WTC11 (cell line): ENCODE measurements around the gene CD40. TPM values are rescaled to one million over a fixed set of nuclear protein-coding genes. Genes with fewer than 3 reads are reported as not detected.

Source experiments
- ATAC-seq: fragments of 200-7000 bp; cut with Tn5 transposase; 2 replicates; pipeline ENCODE4 v1.10.0; 2021; ENCODE audit warnings: mild to moderate bottlenecking, moderate library complexity
- CTCF ChIA-PET: fragments of 300-600 bp; sonication (Branson Sonifier 250); formaldehyde crosslinking; loops from one replicate; lab custom pipeline; 2021; ENCODE audit warnings: antibody characterized with exemption; lab: Charles Lee
- POLR2A ChIA-PET: fragments of 350-600 bp; sonication (Branson Sonifier 250); formaldehyde crosslinking; loops from one replicate; lab custom pipeline; 2021; ENCODE audit warnings: antibody characterized with exemption; lab: Charles Lee
- DNase-seq: peaks from one replicate; pipeline ENCODE4 v3.0.0; 2021; ENCODE audit warnings: low spot score
- H3K27ac Mint-ChIP-seq: 2 replicates; pipeline ENCODE4 v1.8.0; 2021; ENCODE audit warnings: mixed read lengths
- H3K27me3 Mint-ChIP-seq: 2 replicates; pipeline ENCODE4 v1.8.0; 2021; ENCODE audit warnings: low read depth, mild to moderate bottlenecking, moderate library complexity, mixed read lengths
- H3K36me3 Mint-ChIP-seq: 2 replicates; pipeline ENCODE4 v1.8.0; 2021; ENCODE audit warnings: mixed read lengths
- H3K4me1 Mint-ChIP-seq: 2 replicates; pipeline ENCODE4 v1.8.0; 2022; ENCODE audit warnings: mixed read lengths
- H3K4me3 Mint-ChIP-seq: 2 replicates; pipeline ENCODE4 v1.8.0; 2021; ENCODE audit warnings: mild to moderate bottlenecking, moderate library complexity, mixed read lengths
- H3K9me3 Mint-ChIP-seq: 2 replicates; pipeline ENCODE4 v1.8.0; 2021; ENCODE audit warnings: mixed read lengths
- GTF2I ChIP-seq: fragments of 250-450 bp; sonication (Bioruptor Pico); conservative IDR thresholded peaks from 2 replicates; pipeline ENCODE4 v1.4.0; 2021; ENCODE audit warnings: mild to moderate bottlenecking
- KAT7 ChIP-seq: sonication (generic); formaldehyde crosslinking; IDR thresholded peaks from 2 replicates; pipeline ENCODE4 v1.8.1; 2023; ENCODE audit warnings: missing genetic modification reagents, mild to moderate bottlenecking, borderline replicate concordance
- NR2C2 ChIP-seq: sonication (generic); formaldehyde crosslinking; IDR thresholded peaks from 2 replicates; pipeline ENCODE4 v1.8.0; 2022; ENCODE audit warnings: mild to moderate bottlenecking, missing genetic modification reagents
- NR3C1 ChIP-seq: sonication (generic); formaldehyde crosslinking; conservative IDR thresholded peaks from 2 replicates; pipeline ENCODE4 v1.8.1; 2023; ENCODE audit warnings: low read depth, mild to moderate bottlenecking, missing genetic modification reagents
- RELA ChIP-seq: sonication (generic); formaldehyde crosslinking; IDR thresholded peaks from 2 replicates; pipeline ENCODE4 v1.8.1; 2022; ENCODE audit warnings: missing genetic modification reagents, mild to moderate bottlenecking, borderline replicate concordance
- SP1 ChIP-seq: sonication (generic); formaldehyde crosslinking; conservative IDR thresholded peaks from 2 replicates; pipeline ENCODE4 v1.8.1; 2022; ENCODE audit warnings: missing genetic modification reagents
- TEAD4 ChIP-seq: sonication (generic); formaldehyde crosslinking; IDR thresholded peaks from 2 replicates; pipeline ENCODE4 v1.8.0; 2022; ENCODE audit warnings: mild to moderate bottlenecking, missing genetic modification reagents
- TP53 ChIP-seq: sonication (generic); formaldehyde crosslinking; IDR thresholded peaks from 2 replicates; pipeline ENCODE4 v1.8.1; 2023; ENCODE audit warnings: mild to moderate bottlenecking, missing genetic modification reagents
- ZNF121 ChIP-seq: sonication (generic); formaldehyde crosslinking; IDR thresholded peaks from 2 replicates; pipeline ENCODE4 v1.8.0; 2023; ENCODE audit warnings: missing genetic modification reagents
- ZNF232 ChIP-seq: sonication (generic); formaldehyde crosslinking; IDR thresholded peaks from 2 replicates; pipeline ENCODE4 v1.8.0; 2022; ENCODE audit warnings: mild to moderate bottlenecking, missing genetic modification reagents
- ZNF263 ChIP-seq: sonication (generic); formaldehyde crosslinking; IDR thresholded peaks from 2 replicates; pipeline ENCODE4 v1.8.1; 2022; ENCODE audit warnings: low read depth, mild to moderate bottlenecking, moderate library complexity, missing genetic modification reagents
- ZNF396 ChIP-seq: fragments of 250-450 bp; sonication (Bioruptor Pico); IDR thresholded peaks from 2 replicates; pipeline ENCODE4 v1.8.0; 2021; ENCODE audit warnings: mild to moderate bottlenecking, moderate library complexity, borderline replicate concordance
- total RNA-seq: library from RNA; stranded (reverse); gene quantifications from 3 replicates; pipeline ENCODE4 v1.2.3, GENCODE V29; 2021
- TF ChIP-seq, protein P1 (sequence below): sonication (generic); formaldehyde crosslinking; IDR thresholded peaks from 2 replicates; pipeline ENCODE4 v1.8.1; 2022; ENCODE audit warnings: mild to moderate bottlenecking, missing genetic modification reagents, moderate library complexity, borderline replicate concordance
- TF ChIP-seq, protein P2 (sequence below): sonication (generic); formaldehyde crosslinking; IDR thresholded peaks from 2 replicates; pipeline ENCODE4 v1.8.1; 2022; ENCODE audit warnings: mild to moderate bottlenecking, moderate library complexity, missing genetic modification reagents
- TF ChIP-seq, protein P3 (sequence below): fragments of 250-450 bp; sonication (Bioruptor Pico); IDR thresholded peaks from 2 replicates; pipeline ENCODE4 v1.9.0; 2021; ENCODE audit warnings: mild to moderate bottlenecking
- TF ChIP-seq, protein P4 (sequence below): sonication (generic); formaldehyde crosslinking; IDR thresholded peaks from 2 replicates; pipeline ENCODE4 v1.8.0; 2023; ENCODE audit warnings: missing genetic modification reagents
- TF ChIP-seq, protein P5 (sequence below): fragments of 250-450 bp; sonication (Bioruptor Pico); IDR thresholded peaks from 2 replicates; pipeline ENCODE4 v1.9.0; 2021; ENCODE audit warnings: moderate library complexity, mild to moderate bottlenecking, inconsistent platforms, borderline replicate concordance
- TF ChIP-seq, protein P6 (sequence below): sonication (generic); formaldehyde crosslinking; IDR thresholded peaks from 2 replicates; pipeline ENCODE4 v1.8.1; 2022; ENCODE audit warnings: low read depth, missing genetic modification reagents, borderline replicate concordance
- TF ChIP-seq, protein P7 (sequence below): sonication (generic); formaldehyde crosslinking; IDR thresholded peaks from 2 replicates; pipeline ENCODE4 v1.8.1; 2023; ENCODE audit warnings: mild to moderate bottlenecking, missing genetic modification reagents
- TF ChIP-seq, protein P8 (sequence below): sonication (generic); formaldehyde crosslinking; IDR thresholded peaks from 2 replicates; pipeline ENCODE4 v1.8.1; 2023; ENCODE audit warnings: mild to moderate bottlenecking, moderate library complexity, missing genetic modification reagents
- TF ChIP-seq, protein P9 (sequence below): fragments of 250-450 bp; sonication (Bioruptor Pico); IDR thresholded peaks from 2 replicates; pipeline ENCODE4 v2.1.2; 2022; ENCODE audit warnings: mild to moderate bottlenecking, moderate library complexity

Gene CD40
- total RNA-seq, 1 experiment from 2014 or later: 14.8 TPM

DNA sequence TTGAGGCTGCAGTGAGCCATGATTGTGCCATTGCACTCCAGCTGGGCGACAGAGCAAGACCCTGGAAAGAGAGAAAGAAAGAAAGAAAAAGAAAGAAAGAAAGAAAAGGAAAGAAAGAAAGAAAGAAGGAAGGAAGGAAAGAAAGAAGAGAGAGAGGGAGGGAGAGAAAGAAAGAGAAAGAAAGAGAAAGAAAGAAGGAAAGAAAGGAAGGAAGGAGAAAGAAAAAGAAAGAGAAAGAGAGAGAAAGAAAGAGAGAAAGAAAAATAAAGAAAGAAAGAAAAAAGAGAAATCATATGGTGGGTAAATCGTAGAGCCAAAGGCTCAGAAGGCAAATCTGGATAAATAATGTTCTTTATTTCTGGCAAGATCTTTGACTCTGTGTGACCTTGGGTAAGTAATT is 53.4 kb downstream of the CD40 start:
- TF ChIP-seq ZNF121 (CRISPR knock-in tag) (no peak), ZNF396 (CRISPR knock-in tag) (no peak), GTF2I (CRISPR knock-in tag) (no peak)
- TF ChIP-seq, protein P1, sequence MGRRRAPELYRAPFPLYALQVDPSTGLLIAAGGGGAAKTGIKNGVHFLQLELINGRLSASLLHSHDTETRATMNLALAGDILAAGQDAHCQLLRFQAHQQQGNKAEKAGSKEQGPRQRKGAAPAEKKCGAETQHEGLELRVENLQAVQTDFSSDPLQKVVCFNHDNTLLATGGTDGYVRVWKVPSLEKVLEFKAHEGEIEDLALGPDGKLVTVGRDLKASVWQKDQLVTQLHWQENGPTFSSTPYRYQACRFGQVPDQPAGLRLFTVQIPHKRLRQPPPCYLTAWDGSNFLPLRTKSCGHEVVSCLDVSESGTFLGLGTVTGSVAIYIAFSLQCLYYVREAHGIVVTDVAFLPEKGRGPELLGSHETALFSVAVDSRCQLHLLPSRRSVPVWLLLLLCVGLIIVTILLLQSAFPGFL: no peak
- POLR2A ChIA-PET: no interaction called here
- Mint-ChIP-seq H3K4me1 (no peaks in the 10 kb centered on the region), H3K36me3 (no peaks in the 10 kb centered on the region), H3K27ac (no peak overlapping the region), H3K9me3 (no peaks in the 10 kb centered on the region), H3K4me3 (no peak overlapping the region), H3K27me3 (peaks cover 58% of the 10 kb centered on the region)
- CTCF ChIA-PET: interaction anchor here (0.8 to 6.9 kb wide), 3 partner anchors 11 to 177 kb away, joined by 3 to 72 read pairs (median 23); no protein-coding TSS in a partner anchor
- ATAC-seq (no peak), DNase-seq (no peak)

DNA sequence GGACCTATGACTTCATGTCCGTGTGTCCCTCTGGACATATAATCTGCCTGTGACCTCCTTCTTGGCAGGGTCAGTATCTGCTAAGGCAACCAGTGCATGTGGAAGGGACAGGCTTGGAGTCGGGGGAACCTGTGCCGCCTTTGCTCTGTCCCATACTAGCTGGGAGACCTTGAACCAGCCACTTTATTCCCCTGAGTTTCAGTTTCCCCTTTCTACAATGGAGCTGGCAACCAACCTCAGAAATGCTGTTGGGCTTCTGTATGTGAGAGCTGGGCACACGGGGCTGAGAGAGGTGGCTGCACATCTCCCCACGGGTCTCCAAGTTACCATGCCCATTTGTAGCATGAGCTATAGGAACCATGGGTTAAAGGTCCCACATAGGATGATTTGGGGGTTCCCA is 53.8 kb downstream of the CD40 start:
- TF ChIP-seq ZNF263 (CRISPR knock-in tag): no peak
- TF ChIP-seq NR3C1 (CRISPR knock-in tag): no peak
- TF ChIP-seq NR2C2 (CRISPR knock-in tag): no peak
- TF ChIP-seq, protein P2, sequence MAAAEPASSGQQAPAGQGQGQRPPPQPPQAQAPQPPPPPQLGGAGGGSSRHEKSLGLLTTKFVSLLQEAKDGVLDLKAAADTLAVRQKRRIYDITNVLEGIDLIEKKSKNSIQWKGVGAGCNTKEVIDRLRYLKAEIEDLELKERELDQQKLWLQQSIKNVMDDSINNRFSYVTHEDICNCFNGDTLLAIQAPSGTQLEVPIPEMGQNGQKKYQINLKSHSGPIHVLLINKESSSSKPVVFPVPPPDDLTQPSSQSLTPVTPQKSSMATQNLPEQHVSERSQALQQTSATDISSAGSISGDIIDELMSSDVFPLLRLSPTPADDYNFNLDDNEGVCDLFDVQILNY: no peak
- TF ChIP-seq, protein P3, sequence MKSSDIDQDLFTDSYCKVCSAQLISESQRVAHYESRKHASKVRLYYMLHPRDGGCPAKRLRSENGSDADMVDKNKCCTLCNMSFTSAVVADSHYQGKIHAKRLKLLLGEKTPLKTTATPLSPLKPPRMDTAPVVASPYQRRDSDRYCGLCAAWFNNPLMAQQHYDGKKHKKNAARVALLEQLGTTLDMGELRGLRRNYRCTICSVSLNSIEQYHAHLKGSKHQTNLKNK (CRISPR knock-in tag): no peak
- no peak for TF ChIP-seq TP53 (CRISPR knock-in tag)
- TF ChIP-seq SP1 (CRISPR knock-in tag): no peak
- no peak for TF ChIP-seq ZNF232 (CRISPR knock-in tag)
- TF ChIP-seq, protein P4, sequence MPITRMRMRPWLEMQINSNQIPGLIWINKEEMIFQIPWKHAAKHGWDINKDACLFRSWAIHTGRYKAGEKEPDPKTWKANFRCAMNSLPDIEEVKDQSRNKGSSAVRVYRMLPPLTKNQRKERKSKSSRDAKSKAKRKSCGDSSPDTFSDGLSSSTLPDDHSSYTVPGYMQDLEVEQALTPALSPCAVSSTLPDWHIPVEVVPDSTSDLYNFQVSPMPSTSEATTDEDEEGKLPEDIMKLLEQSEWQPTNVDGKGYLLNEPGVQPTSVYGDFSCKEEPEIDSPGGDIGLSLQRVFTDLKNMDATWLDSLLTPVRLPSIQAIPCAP (CRISPR knock-in tag): no peak
- TF ChIP-seq, protein P5, sequence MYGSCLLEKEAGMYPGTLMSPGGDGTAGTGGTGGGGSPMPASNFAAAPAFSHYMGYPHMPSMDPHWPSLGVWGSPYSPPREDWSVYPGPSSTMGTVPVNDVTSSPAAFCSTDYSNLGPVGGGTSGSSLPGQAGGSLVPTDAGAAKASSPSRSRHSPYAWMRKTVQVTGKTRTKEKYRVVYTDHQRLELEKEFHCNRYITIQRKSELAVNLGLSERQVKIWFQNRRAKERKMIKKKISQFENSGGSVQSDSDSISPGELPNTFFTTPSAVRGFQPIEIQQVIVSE (CRISPR knock-in tag): no peak
- TF ChIP-seq, protein P6, sequence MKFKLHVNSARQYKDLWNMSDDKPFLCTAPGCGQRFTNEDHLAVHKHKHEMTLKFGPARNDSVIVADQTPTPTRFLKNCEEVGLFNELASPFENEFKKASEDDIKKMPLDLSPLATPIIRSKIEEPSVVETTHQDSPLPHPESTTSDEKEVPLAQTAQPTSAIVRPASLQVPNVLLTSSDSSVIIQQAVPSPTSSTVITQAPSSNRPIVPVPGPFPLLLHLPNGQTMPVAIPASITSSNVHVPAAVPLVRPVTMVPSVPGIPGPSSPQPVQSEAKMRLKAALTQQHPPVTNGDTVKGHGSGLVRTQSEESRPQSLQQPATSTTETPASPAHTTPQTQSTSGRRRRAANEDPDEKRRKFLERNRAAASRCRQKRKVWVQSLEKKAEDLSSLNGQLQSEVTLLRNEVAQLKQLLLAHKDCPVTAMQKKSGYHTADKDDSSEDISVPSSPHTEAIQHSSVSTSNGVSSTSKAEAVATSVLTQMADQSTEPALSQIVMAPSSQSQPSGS (CRISPR knock-in tag): no peak
- no peak for TF ChIP-seq RELA
- TF ChIP-seq, protein P7, sequence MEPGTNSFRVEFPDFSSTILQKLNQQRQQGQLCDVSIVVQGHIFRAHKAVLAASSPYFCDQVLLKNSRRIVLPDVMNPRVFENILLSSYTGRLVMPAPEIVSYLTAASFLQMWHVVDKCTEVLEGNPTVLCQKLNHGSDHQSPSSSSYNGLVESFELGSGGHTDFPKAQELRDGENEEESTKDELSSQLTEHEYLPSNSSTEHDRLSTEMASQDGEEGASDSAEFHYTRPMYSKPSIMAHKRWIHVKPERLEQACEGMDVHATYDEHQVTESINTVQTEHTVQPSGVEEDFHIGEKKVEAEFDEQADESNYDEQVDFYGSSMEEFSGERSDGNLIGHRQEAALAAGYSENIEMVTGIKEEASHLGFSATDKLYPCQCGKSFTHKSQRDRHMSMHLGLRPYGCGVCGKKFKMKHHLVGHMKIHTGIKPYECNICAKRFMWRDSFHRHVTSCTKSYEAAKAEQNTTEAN: no peak
- TF ChIP-seq KAT7 (CRISPR knock-in tag): no peak
- TF ChIP-seq, protein P8, sequence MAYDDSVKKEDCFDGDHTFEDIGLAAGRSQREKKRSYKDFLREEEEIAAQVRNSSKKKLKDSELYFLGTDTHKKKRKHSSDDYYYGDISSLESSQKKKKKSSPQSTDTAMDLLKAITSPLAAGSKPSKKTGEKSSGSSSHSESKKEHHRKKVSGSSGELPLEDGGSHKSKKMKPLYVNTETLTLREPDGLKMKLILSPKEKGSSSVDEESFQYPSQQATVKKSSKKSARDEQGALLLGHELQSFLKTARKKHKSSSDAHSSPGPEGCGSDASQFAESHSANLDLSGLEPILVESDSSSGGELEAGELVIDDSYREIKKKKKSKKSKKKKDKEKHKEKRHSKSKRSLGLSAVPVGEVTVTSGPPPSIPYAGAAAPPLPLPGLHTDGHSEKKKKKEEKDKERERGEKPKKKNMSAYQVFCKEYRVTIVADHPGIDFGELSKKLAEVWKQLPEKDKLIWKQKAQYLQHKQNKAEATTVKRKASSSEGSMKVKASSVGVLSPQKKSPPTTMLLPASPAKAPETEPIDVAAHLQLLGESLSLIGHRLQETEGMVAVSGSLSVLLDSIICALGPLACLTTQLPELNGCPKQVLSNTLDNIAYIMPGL (CRISPR knock-in tag): no peak
- no peak for TF ChIP-seq TEAD4 (CRISPR knock-in tag)
- TF ChIP-seq, protein P9, sequence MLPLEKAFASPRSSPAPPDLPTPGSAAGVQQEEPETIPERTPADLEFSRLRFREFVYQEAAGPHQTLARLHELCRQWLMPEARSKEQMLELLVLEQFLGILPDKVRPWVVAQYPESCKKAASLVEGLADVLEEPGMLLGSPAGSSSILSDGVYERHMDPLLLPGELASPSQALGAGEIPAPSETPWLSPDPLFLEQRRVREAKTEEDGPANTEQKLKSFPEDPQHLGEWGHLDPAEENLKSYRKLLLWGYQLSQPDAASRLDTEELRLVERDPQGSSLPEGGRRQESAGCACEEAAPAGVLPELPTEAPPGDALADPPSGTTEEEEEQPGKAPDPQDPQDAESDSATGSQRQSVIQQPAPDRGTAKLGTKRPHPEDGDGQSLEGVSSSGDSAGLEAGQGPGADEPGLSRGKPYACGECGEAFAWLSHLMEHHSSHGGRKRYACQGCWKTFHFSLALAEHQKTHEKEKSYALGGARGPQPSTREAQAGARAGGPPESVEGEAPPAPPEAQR (CRISPR knock-in tag): no peak
- DNase-seq (no peak), ATAC-seq (no peak)
- no peak overlapping the region for H3K4me3 Mint-ChIP-seq
- POLR2A ChIA-PET: no interaction called here
- no peak overlapping the region for H3K27ac Mint-ChIP-seq
- no peaks in the 10 kb centered on the region for H3K4me1 Mint-ChIP-seq
- CTCF ChIA-PET: interaction anchor here (1.5 to 6.9 kb wide), 4 partner anchors 40 to 177 kb away, joined by 3 to 72 read pairs (median 14); no protein-coding TSS in a partner anchor
- no peaks in the 10 kb centered on the region for H3K9me3 Mint-ChIP-seq
- H3K36me3 Mint-ChIP-seq: no peaks in the 10 kb centered on the region
- peaks cover 54% of the 10 kb centered on the region for H3K27me3 Mint-ChIP-seq
